SHP77 treated with DMSO at 0.1 percent for 48 hours (cell line): Measurements from ENCODE around the gene FBXO47.

Experiments used
- DNase-seq: peaks from one replicate; lab custom pipeline; 2025; lab: John Stamatoyannopoulos, UW

FBXO47 gene

GRCh38 chr17:38967290-38967738, at the start of gene FBXO47:
Gene FBXO47 (minus strand): TSS chr17:38967403. CDS start chr17:38963025, 4,378 bp downstream.
- DNase-seq = no peak

GRCh38 chr17:39016193-39017153, 49.3 kb upstream of the FBXO47 start:
- no peak for DNase-seq

GRCh38 chr17:39015546-39015935, 48.3 kb upstream of the FBXO47 start:
- no peak for DNase-seq

- DNase-seq = no peak
Measured at GRCh38 chr17:39014795-39015545, 47.8 kb upstream of the FBXO47 start.

GRCh38 chr17:39014044-39014794, 47.0 kb upstream of the FBXO47 start:
- DNase-seq = no peak

- no peak for DNase-seq
Measured at GRCh38 chr17:39012725-39013124, 45.5 kb upstream of the FBXO47 start.

- DNase-seq = no peak
Measured at GRCh38 chr17:39011907-39012468, 44.8 kb upstream of the FBXO47 start.

GRCh38 chr17:39009581-39010001, 42.4 kb upstream of the FBXO47 start:
- no peak for DNase-seq

- DNase-seq = no peak
Measured at GRCh38 chr17:39008633-39009032, 41.4 kb upstream of the FBXO47 start.

- DNase-seq = no peak
Measured at GRCh38 chr17:39002991-39003715, 36.0 kb upstream of the FBXO47 start.

GRCh38 chr17:39001703-39002637, 34.8 kb upstream of the FBXO47 start:
- DNase-seq = no peak

GRCh38 chr17:39000021-39000601, 32.9 kb upstream of the FBXO47 start:
- DNase-seq = no peak

GRCh38 chr17:38996660-38997337, 29.6 kb upstream of the FBXO47 start:
- DNase-seq = no peak

- no peak for DNase-seq
Measured at GRCh38 chr17:38994026-38994425, 26.8 kb upstream of the FBXO47 start.

- DNase-seq = no peak
Measured at GRCh38 chr17:38984666-38985065, 17.5 kb upstream of the FBXO47 start.

GRCh38 chr17:38982858-38983746, 15.9 kb upstream of the FBXO47 start:
- peak; percentile 79 for DNase-seq

- DNase-seq = no peak
Measured at GRCh38 chr17:38981636-38982035, 14.4 kb upstream of the FBXO47 start.
